K562 (cell line): ENCODE results near the gene BRD3. TPM values are rescaled to one million over a fixed set of nuclear protein-coding genes. Genes with fewer than 3 reads are reported as not detected.

ENCODE experiments used
- HDAC2 ChIP-seq: fragments of 450-650 bp; IDR thresholded peaks from 2 replicates; pipeline ENCODE4 v1.6.1; 2016; ENCODE audit warnings: mild to moderate bottlenecking
- ZBTB49 ChIP-seq: sonication (generic); formaldehyde crosslinking; IDR thresholded peaks from 2 replicates; pipeline ENCODE4 v1.8.0; 2022; ENCODE audit warnings: missing genetic modification reagents, mild to moderate bottlenecking, borderline replicate concordance
- polyA plus RNA-seq, 8 experiments: library from polyadenylated mRNA; depleted of rRNA in 4 of 8; stranded (reverse) in 5 of 8; unstranded in 3 of 8; fragments of >200 nt; fragmentation: Nextera tagmentation in 2 of 8; fragmentation: Illumina TruSeq in 1 of 8; extraction: Ambion mirVana in 2 of 8; extraction: Trizol in 1 of 8; gene quantifications; 2 replicates each; pipeline versions ENCODE4 v1.2.1 to v1.2.3, GENCODE V29; 2011 to 2014; ENCODE audit warnings: inconsistent platforms in 1 of 8, missing spikeins in 1 of 8
- total RNA-seq, 7 experiments: library from RNA; depleted of rRNA in 6 of 7; stranded (reverse); fragments of >200 nt in 6 of 7; fragmentation: Illumina TruSeq in 2 of 7; extraction: Trizol in 2 of 7; gene quantifications; 2 replicates each; pipeline versions ENCODE4 v1.2.1 to v1.2.3, GENCODE V29; 2011 to 2021; ENCODE audit warnings: low replicate concordance in 1 of 7
- TF ChIP-seq, protein P1 (sequence below): fragments of 450-650 bp; IDR thresholded peaks from 2 replicates; pipeline ENCODE4 v1.7.1; 2018; ENCODE audit warnings: mild to moderate bottlenecking, low read depth; ENCODE audit not compliant: partially characterized antibody
- TF ChIP-seq, protein P2 (sequence below): sonication (generic); formaldehyde crosslinking; IDR thresholded peaks from 2 replicates; pipeline ENCODE4 v1.8.0; 2022; ENCODE audit warnings: mild to moderate bottlenecking, missing genetic modification reagents

Gene BRD3
- total and polyA plus RNA-seq, 9 of the 15 experiments (the other 6 are each of a cell fraction or from before 2014, with no cell fraction given), result 0.82 to 37.1 (median 4.2) TPM

- TF ChIP-seq, protein P1, sequence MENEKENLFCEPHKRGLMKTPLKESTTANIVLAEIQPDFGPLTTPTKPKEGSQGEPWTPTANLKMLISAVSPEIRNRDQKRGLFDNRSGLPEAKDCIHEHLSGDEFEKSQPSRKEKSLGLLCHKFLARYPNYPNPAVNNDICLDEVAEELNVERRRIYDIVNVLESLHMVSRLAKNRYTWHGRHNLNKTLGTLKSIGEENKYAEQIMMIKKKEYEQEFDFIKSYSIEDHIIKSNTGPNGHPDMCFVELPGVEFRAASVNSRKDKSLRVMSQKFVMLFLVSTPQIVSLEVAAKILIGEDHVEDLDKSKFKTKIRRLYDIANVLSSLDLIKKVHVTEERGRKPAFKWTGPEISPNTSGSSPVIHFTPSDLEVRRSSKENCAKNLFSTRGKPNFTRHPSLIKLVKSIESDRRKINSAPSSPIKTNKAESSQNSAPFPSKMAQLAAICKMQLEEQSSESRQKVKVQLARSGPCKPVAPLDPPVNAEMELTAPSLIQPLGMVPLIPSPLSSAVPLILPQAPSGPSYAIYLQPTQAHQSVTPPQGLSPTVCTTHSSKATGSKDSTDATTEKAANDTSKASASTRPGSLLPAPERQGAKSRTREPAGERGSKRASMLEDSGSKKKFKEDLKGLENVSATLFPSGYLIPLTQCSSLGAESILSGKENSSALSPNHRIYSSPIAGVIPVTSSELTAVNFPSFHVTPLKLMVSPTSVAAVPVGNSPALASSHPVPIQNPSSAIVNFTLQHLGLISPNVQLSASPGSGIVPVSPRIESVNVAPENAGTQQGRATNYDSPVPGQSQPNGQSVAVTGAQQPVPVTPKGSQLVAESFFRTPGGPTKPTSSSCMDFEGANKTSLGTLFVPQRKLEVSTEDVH, result no peak
- no peak for TF ChIP-seq ZBTB49 (CRISPR knock-in tag)
- TF ChIP-seq HDAC2, result no peak
- TF ChIP-seq, protein P2, sequence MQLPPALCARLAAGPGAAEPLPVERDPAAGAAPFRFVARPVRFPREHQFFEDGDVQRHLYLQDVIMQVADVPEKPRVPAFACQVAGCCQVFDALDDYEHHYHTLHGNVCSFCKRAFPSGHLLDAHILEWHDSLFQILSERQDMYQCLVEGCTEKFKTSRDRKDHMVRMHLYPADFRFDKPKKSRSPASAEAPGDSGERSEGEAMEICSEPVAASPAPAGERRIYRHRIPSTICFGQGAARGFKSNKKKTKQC, result no peak
- TF ChIP-seq, all 486 proteins: peak for 0
Observed at GRCh38 chr9:134041649-134041962, 26.2 kb downstream of the BRD3 start (continued).
